Activated CD8-positive, alpha-beta memory T cell treated with anti-CD3 and anti-CD28 coated beads, Interleukin-2, amount 50 U/mL, for 48 hours (primary cell): ENCODE results near the gene CYP27B1.
"Not testable (repeated sequence)": the region's sequence is repeated elsewhere in the genome, so short reads cannot be mapped to it uniquely, and the experiment has no call there.

Source experiments
- DNase-seq: peaks from one replicate; pipeline ENCODE4 v3.0.0-alpha.2; 2020

Gene CYP27B1

GRCh38 chr12:57734591-57734990 lies 32.3 kb downstream of the CYP27B1 start:
- no peak for DNase-seq

GRCh38 chr12:57733928-57734327 lies 33.0 kb downstream of the CYP27B1 start:
- no peak for DNase-seq

- no peak for DNase-seq
Observed at GRCh38 chr12:57732726-57733593, 33.9 kb downstream of the CYP27B1 start.

- no peak for DNase-seq
Observed at GRCh38 chr12:57732270-57732669, 34.6 kb downstream of the CYP27B1 start.

GRCh38 chr12:57731411-57732080 lies 35.3 kb downstream of the CYP27B1 start:
- DNase-seq, result no peak

GRCh38 chr12:57730336-57731067 lies 36.4 kb downstream of the CYP27B1 start:
- DNase-seq, result no peak

- peak; percentile 33 for DNase-seq
Observed at GRCh38 chr12:57729321-57729844, 37.5 kb downstream of the CYP27B1 start.

GRCh38 chr12:57727758-57728395 lies 39.0 kb downstream of the CYP27B1 start:
- DNase-seq, result peak; percentile 33

GRCh38 chr12:57726884-57727757 lies 39.8 kb downstream of the CYP27B1 start:
- DNase-seq, result no peak

- DNase-seq, result peak; percentile 61
Observed at GRCh38 chr12:57726151-57726883, 40.6 kb downstream of the CYP27B1 start.

GRCh38 chr12:57725851-57726150 lies 41.1 kb downstream of the CYP27B1 start:
- no peak for DNase-seq

GRCh38 chr12:57724936-57725740 lies 41.7 kb downstream of the CYP27B1 start:
- no peak for DNase-seq

GRCh38 chr12:57724003-57724935 lies 42.6 kb downstream of the CYP27B1 start:
- no peak for DNase-seq

- no peak for DNase-seq
Observed at GRCh38 chr12:57723630-57723962, 43.3 kb downstream of the CYP27B1 start.

- DNase-seq, result no peak
Observed at GRCh38 chr12:57722716-57723629, 43.9 kb downstream of the CYP27B1 start.

GRCh38 chr12:57721846-57722608 lies 44.9 kb downstream of the CYP27B1 start:
- DNase-seq, result not testable (repeated sequence)
